ENCODE measurements around the gene MAP4K2.

DNA sequence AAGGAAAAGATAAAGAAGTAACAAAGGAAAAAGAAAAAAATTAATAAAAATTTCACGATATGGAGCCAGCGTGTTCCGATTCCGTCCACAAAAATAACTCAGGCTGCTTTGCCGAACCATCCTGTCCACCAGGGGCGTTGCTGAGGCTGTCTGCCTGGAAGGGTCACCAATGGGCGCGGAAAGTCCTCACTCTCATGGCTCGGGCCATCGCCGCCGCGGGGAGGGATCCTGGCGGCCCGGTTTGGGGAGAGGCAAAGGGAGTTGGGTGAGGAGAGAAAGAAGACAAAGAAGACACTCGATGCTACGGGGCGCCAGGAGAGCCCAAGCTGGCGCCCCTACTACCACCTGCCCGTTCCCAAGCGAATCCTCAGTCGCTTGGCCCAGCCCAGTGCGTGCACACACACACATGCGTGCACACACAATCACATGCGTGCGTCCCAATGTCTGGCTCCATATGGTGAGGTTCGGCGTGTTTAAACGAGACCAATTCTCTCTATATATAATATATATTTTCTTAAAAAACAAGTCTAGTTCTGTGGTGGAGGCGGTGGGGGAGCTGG lies 37.6 kb downstream of the MAP4K2 start:
- no peak for TF ChIP-seq MNT (conservative IDR thresholded peaks at IDR 0.05)
- TF ChIP-seq ZNF121 (CRISPR knock-in tag; conservative IDR thresholded peaks at IDR 0.05) = no peak
- TF ChIP-seq, protein P1, sequence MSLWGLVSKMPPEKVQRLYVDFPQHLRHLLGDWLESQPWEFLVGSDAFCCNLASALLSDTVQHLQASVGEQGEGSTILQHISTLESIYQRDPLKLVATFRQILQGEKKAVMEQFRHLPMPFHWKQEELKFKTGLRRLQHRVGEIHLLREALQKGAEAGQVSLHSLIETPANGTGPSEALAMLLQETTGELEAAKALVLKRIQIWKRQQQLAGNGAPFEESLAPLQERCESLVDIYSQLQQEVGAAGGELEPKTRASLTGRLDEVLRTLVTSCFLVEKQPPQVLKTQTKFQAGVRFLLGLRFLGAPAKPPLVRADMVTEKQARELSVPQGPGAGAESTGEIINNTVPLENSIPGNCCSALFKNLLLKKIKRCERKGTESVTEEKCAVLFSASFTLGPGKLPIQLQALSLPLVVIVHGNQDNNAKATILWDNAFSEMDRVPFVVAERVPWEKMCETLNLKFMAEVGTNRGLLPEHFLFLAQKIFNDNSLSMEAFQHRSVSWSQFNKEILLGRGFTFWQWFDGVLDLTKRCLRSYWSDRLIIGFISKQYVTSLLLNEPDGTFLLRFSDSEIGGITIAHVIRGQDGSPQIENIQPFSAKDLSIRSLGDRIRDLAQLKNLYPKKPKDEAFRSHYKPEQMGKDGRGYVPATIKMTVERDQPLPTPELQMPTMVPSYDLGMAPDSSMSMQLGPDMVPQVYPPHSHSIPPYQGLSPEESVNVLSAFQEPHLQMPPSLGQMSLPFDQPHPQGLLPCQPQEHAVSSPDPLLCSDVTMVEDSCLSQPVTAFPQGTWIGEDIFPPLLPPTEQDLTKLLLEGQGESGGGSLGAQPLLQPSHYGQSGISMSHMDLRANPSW (CRISPR knock-in tag; IDR thresholded peaks at IDR 0.05) = no peak
- no peak for TF ChIP-seq POLR2AphosphoS2 (IDR thresholded peaks at IDR 0.05; ENCODE audit: low read length)

All from K562 (cell line).